NCI-H2029 (cell line): ENCODE data around the gene RAB17.
"Not testable (repeated sequence)": the region's sequence is repeated elsewhere in the genome, so short reads cannot be mapped to it uniquely, and the experiment has no call there.

Experiments
- DNase-seq: peaks from one replicate; lab custom pipeline; 2025; lab: John Stamatoyannopoulos, UW

RAB17 gene

GRCh38 chr2:237598468-237599208 lies 8.1 kb upstream of the RAB17 start:
- DNase-seq, result no peak

DNA sequence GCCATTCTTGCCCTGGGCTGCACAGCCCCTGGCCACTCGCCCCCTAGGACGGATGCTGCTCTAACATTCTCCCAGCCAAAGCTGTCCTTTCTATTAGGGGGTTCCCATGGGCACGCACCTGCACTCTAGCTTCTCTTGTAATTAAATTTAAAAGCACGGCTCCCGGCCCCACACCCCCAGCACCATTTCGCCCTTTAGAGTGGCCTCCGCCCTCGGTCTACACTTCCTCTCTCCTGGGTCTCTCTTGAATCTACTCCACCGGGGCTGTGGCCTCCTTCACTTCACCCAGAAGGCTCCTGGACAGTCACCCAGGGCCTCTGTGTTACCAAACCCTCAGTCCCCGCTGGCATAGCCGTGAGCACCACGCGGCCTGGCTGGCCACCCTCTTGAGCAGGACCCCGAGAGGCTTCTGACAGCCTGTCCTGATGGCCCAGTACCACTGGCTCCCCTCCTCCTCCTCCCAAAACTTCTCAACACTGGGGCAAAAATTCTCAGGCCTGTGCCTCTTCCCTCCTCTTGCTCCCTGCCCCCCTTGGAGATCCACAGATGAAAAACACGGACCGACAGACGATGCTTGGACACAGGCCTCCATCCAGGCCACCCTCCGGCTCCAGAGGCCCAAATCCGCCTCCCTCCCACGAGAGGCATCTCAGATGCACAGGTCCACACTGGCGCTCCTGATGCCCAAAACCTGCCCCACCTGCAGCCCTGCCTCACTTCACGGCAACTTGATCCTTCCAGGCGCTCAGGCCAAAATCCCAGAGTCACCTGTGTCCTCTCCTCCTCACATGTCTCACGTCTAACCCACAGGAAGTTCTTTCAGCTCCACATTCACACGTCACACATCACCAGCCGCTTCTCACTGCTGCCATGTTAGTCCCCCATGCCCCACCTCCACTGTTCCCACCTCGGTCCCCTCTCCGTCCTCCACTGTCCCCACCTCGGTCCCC lies 6.9 kb upstream of the RAB17 start:
- DNase-seq, result no peak

DNA sequence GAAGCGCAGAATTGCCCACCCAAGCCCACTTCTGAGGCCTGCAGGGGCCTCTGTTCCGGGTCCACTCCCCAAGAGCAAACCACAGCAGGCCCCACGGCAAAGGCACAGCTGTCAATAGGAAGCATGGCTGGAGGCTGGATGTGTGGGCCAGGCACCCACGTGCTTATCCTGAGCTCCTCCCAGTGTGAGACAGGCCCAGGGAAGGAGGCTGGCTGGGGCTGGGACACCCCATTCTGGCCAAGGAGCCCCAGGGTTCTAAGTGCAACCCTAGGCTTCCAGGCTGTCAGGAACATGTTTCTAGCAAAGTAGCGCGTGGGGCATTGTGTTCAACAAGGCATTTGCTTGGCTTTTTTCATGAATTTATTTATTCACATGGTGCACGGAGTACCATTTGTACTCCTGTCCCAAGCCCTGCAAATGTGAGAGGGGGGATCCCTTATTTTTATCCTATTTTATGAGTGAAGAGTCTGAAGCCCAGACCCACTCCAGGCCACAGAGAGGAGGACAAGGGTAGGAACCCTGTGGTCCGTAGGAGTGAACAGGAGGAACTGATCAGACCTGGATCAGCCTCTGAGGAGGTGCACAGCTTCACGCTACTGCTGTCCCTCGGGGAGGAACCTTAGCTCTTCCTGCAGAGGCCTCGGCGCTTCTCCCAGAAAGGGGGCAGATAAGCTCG lies 6.1 kb upstream of the RAB17 start:
- DNase-seq, result no peak

DNA sequence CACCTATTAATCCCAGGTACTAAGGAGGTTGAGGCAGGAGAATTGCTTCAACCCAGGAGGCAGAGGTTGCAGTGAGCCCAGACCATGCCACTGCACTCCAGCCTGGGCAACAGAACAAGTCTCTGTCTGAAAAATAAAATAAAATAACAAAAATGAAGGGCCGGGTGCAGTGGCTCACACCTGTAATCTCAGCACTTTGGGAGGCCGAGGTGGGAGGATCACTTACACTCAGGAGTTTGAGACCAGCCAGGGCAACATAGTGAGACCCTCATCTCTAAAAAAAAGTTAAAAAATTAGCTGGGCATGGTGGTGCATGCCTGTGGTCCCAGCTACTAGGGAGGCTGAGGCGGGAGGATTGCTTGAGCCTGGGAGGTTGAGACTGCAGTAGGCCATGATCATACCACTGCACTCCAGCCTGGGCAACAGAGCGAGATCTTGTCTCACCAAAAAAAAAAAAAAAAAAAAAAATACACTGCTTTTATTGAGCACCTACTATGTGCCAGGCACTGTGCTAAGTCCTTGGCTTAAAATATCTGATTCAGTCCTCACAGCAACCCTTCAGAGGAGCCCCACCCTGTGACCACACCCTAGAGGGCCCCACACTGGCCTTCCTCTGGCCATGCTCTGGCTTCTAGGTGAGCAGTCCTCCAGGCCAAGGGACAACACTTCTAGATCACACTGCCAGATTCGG lies 5.4 kb upstream of the RAB17 start:
- not testable (repeated sequence) for DNase-seq

DNA sequence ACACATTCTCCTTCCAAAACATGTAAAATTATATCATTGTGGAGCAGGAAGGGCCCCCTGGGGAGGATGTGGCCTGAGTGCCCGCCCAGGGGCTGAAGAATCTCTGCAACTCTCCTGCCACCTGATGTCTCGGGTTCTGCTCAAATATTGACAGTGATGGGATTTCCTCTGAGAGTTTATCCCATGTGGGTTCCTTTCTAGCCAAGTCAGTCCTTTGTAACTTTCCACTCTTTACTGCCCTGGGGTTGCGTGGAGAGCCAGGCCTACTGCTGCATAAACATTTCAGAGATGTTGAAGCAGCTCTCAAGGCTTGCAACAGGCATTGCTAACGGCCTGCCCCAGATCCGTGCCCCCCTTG lies 4.0 kb upstream of the RAB17 start:
- no peak for DNase-seq

- DNase-seq, result no peak
Measured at GRCh38 chr2:237593596-237594320, 3.2 kb upstream of the RAB17 start.

- DNase-seq, result no peak
Measured at GRCh38 chr2:237593036-237593435, 2.5 kb upstream of the RAB17 start.

DNA sequence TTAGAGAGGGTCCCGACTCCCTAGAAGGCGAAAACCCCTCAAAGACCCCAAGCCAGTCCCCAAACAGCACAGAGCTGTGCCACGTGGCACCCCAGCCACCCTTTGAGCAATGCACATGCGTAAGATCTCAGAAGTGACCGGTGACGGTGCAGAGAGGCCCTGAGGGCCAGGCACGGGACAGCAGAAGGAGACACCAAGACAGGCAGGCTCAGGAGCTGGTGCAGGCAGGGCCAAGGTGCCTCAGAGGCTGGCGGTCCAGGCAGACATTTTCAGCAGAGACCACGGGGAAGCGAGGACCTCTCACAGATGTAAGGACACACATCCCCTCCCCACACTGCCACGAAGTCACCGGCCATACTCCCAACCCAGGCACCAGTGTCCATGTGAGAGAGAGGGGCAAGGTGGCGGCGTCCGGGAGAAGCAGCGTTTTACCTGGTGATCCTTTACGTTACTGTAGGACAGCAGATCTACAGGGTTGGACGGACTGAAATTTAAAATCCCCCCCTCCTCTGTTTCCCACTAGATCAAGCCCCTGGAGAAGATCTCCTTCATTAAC lies 2.0 kb upstream of the RAB17 start:
- DNase-seq, result no peak

DNA sequence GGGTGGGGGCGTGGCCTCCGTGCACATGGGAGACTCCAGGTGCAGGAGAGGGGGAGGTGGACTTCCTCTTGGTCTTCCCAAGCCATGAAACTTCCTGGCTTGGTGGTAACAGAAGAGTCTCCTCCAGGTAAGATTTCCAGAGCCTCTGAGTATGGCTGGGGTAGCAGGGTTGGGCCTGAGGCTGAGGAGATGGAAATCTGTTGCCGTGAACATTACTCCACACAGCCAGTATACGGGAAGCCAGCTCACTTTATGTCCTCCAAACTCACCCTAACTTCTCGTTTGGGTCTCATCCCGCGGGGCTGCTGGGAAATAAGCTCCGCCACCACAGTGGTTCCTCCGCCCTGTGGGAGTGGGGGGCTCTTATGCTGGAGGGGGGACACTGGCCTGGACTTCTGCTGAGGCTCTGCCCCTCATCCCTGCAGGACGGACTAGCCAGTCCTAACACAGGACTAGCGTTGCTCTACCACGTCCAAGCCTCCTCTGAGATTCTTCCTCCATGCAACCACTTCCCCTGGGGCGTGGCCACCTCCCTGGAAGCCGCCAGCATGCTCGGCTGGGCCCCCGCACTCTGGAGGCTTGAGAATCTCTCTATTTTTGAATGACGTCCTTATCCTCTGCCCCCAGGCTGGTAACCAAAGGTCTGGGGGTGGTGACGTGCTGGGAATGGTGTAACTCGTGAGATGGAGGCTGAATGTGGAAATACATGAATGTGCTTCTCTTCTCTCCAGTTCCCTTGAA lies 777 bp upstream of the RAB17 start:
- DNase-seq, result peak; percentile 75

DNA sequence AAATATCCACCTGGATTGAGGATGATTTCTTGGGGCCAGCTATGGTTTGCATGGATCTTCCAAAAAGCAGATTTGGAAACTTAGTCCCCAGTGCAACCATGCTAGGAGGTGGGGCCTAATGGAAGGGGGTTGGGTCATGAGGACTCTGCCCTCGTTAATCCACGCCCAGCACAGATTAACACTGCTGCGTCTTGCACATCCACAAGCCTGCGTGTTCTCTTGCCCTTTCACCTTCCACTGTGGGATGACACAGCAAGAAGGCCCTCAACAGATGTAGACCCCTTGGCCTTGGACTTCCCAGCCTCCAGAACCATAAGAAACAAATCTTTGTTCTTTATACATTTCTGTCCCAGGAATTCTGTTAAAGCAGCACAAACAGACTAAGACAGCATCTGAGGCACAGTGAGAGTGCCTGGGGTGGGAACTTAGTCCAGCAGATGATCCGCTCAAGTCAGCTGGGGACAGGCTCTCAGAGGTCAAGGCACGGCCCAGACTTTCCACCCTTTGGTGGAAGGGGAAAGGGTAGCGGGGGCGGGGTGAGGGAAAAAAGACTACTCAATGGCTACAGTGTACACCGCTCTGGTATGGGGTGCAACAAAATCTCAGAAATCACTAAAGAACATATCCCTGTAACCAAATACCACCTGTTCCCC lies 2.4 kb downstream of the RAB17 start:
- DNase-seq, result no peak

DNA sequence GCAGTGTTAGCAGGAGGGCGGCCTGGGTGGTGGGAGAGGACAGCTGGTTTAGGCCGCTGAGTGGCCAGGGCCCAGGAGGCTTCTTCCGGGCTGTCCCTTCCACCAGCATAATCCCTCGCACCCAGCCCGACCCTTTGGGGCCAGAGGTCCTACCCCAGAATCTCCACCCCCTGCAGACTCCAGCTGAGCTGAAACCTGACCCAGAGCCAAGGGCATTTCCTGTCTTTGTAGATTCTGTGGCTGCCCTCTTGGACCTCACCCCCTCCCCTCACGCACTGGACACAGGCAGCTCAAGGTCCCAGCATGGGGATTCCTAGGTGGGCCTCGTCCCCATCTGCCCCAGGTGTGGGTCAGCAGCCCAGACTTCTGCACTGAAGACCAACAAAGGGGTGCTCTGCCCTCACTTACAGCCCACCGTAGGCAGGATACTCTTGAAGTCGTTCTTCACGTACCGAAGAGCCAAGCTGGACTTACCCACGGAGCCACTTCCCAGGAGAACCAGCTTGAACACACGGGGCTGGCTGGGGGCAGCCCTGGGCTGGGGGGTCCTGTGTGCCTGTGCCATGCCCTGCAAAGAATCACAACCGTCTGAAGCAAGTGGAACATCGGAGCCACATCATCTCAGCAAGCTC lies 4.8 kb downstream of the RAB17 start:
- DNase-seq, result no peak

- no peak for DNase-seq
Measured at GRCh38 chr2:237583385-237584295, 6.9 kb downstream of the RAB17 start.

DNA sequence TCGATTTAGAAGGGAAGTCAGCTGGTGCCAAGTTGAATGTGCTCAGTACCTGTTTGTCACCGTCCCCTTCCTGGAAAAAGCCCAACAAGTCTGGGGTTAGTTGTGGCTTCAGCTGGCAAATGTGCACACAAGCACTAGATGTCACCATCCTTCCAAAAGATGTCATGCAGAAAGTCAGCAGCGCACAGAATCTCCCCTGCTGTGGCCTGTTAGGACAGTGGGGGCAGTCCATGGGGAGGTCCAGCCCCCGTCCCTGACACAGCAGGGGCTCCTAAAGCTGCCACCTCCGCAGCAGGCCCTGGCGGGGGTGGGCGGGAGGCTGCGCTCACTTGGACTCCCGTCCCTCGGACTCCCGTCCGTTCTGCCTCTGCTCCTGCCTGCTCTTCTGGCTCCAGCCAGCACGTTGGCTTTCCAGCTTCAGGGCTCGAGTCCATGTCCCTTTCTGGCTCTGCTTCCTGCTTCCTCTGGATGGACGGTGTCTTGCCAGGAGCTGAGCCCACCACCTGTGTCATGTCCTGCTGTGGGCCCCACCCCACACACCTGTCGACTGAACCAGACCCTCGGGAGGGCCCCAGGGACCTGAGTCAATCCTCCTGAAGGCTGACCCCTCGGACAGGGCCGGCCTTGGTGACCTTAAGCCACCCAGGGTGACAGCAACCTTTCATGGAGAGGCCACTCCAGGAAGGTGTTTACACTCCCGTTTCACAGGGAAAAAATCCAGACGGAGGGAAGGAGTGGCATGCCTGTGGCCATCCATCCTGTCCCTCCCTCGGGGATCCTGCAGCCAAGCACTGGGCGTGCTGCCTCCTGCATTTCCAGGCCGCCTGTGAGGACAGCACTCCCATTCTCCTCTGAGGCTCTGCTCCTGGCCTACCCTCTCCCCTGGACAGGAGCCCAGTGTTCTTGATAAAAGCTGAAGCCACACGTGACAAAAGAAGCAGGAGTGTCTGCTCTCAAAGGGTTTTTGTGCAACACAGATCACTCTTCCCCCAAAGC lies 8.5 kb downstream of the RAB17 start:
- DNase-seq, result peak; percentile 83

DNA sequence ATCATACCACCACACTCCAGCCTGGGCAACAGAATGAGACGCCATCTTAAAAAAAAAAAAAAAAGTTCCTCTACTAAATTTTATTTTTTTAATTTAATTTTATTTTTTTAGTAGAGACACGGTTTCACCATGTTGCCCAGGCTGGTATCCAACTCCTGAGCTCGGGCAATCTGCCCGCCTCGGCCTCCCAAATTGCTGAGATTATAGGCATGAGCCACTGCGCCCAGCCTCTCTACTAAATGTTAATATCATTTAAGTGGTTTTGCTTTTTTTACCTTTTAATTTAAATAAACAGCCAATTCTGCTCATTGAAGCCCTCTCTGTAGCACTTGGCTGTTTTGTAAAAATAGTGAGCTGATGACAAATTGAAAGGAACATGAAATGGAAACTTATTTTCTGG lies 9.2 kb downstream of the RAB17 start:
- no peak for DNase-seq

DNA sequence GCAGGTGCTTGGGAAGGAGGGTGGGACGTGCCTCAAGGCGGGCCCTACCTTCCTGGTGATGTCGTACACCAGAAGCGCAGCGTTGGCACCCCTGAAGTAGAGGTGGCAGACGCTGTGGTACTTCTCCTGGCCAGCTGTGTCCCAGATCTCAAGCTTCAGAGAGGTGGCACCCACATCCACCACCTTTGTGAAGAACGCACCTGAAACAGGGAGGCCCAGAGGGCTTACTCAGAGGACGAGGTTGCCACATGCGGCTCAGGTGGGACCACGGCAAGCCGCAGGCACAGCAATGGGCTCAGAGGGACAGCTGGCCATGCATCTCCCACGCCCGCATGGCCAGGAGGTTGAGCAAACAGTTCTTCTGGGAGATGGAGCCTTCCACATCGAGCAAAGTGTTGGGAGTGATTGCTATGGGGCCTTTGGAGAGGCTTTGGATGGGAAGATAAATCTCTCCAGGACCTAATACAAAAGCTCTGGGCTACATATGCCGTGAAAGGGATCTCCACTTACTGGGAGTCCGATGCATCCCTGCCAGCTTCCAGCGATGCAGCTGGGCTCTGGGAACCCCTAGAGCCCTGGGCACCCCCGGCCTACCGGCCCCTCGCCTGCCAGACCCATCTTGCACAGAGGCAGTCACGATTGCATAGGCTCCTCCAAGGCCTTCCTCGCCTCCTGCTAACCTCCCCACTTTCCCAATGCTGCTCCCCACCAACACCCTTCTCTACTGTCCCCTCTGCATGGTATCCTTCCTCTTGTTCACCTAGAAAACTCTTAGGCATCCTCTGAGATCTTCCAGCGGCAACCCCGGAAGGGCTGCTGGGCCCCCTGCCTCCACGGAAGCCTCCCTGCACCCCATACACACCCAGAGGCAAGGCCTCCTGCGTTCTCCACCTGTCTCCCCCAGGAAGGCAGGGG lies 12.3 kb downstream of the RAB17 start:
- no peak for DNase-seq

GRCh38 chr2:237577458-237577857 lies 13.1 kb downstream of the RAB17 start:
- DNase-seq, result no peak
